ENCODE results near the gene PPME1. TPM values are rescaled to one million over a fixed set of nuclear protein-coding genes. Genes with fewer than 3 reads are reported as not detected.
A peak's percentile ranks its signal among the peaks of the same experiment; 100 is the strongest.

The PPME1 gene
- total and polyA plus RNA-seq, 2 of the 4 experiments (the other 2 are of a cell fraction), result 42.3 to 89.5 TPM

DNA sequence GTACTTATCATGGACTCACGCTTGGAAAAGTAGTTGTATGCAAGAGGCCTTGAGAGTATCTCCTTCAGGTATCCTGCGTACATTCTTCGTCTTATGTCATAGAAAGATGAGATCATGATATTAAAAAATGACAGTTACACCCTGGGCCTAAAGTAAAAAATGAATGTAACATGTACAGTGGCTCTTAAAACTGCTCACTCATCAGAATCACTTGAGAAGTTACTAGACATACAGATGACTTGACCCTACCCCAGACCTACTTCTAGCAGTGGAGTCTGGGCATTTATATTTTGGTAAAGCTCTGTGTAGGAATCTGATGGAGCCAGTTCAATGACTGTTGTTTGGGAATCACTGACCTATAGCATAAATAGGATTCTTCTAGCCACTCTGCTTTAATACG is 54.5 kb downstream of the PPME1 start:
- no TSS peak for BruUV-seq (replicated peaks)
- Histone ChIP-seq H2BK5ac (ENCODE audit: low read depth, low read length, poor library complexity, severe bottlenecking) (no peak overlapping the region), H3K9me1 (ENCODE audit: insufficient read depth, low read length) (peaks cover 3% of the 10 kb centered on the region; the same call in 1 of the 2 replicates), H4K91ac (ENCODE audit: insufficient read depth, low read depth, low read length) (no peak overlapping the region), H3K79me1 (ENCODE audit: low read depth in 1 of 2, low read length in 2 of 2) (peaks cover 3 to 12% of the 10 kb centered on the region in 2 experiments; a peak in 2 of 4 replicates), H2AK5ac (ENCODE audit: low read depth, low read length) (no peak overlapping the region), H3K4me1 (ENCODE audit: control insufficient read depth, insufficient read depth, low read length) (no peaks in the 10 kb centered on the region), H4K5ac (ENCODE audit: low read depth, low read length) (no peak overlapping the region), H3K27ac (ENCODE audit: insufficient read depth, low read length) (no peak overlapping the region), H3K9me3 (ENCODE audit: control insufficient read depth, insufficient read depth, low read length) (no peaks in the 10 kb centered on the region), H4K8ac (ENCODE audit: low read depth in 2 of 2, low read length in 2 of 2) (no peak overlapping the region), H3K27me3 (ENCODE audit: control insufficient read depth, insufficient read depth, low read length) (no peaks in the 10 kb centered on the region), H2AFZ (replicated peaks; ENCODE audit: low read length, poor library complexity) (no peak overlapping the region), H3K23ac (ENCODE audit: low read depth, low read length) (no peak overlapping the region), H3K4me3 (ENCODE audit: insufficient read depth, low read depth, low read length) (no peak overlapping the region), H3K14ac (replicated peaks; ENCODE audit: low read depth, low read length) (no peak overlapping the region), H2BK15ac (ENCODE audit: low read depth, low read length) (no peak overlapping the region), H3K18ac (ENCODE audit: low read depth, low read length) (no peak overlapping the region), H3K56ac (ENCODE audit: extremely low read depth, insufficient read depth, low read length) (no peak overlapping the region), H2BK120ac (ENCODE audit: low read depth, low read length) (no peak overlapping the region), H2BK20ac (ENCODE audit: low read depth, low read length) (no peak overlapping the region), H3K36me3 (ENCODE audit: control insufficient read depth, insufficient read depth, low read length) (peaks cover 7% of the 10 kb centered on the region), H3K4ac (ENCODE audit: low read depth, low read length) (no peak overlapping the region), H3K4me2 (ENCODE audit: low read depth, low read length) (no peak overlapping the region), H2AK9ac (replicated peaks; ENCODE audit: low read depth, low read length, poor library complexity) (no peak overlapping the region), H4K20me1 (ENCODE audit: insufficient read depth, low read length) (peaks cover 4% of the 10 kb centered on the region; the same call in 1 of the 2 replicates), H3K9ac (ENCODE audit: low read depth, low read length) (no peak overlapping the region)
- no peak for ATAC-seq (ENCODE audit: low read depth)
- in situ Hi-C loops (cut with MboI; ENCODE audit: low sequenced_read_pairs) (no loop called here), intact Hi-C loops (cut with micrococcal nuclease) (no loop called here), dilution Hi-C loops (cut with HindIII; ENCODE audit: low sequenced_read_pairs, unreplicated experiment) (no loop called here)
- ChIA-PET POLR2A (ENCODE audit: unreplicated experiment) (no interaction called here), CTCF (no interaction called here)
- no peak for DNase-seq
- 100% methylated on average over 1 of the region's 4 CpGs; no CpG with 5 or more reads in 1 of the 2 experiments for WGBS, 2 experiments (ENCODE audit: extremely low coverage in 2 of 2, insufficient read length in 1 of 2)
- peak; percentile 60; the same call in 1 of the 2 replicates for TF ChIP-seq MAFK (IDR thresholded peaks at IDR 0.05; ENCODE audit: low read depth, low read length)
- no peak for TF ChIP-seq FOS (IDR thresholded peaks at IDR 0.05; ENCODE audit: low read depth, low read length)
- TF ChIP-seq, protein P1, sequence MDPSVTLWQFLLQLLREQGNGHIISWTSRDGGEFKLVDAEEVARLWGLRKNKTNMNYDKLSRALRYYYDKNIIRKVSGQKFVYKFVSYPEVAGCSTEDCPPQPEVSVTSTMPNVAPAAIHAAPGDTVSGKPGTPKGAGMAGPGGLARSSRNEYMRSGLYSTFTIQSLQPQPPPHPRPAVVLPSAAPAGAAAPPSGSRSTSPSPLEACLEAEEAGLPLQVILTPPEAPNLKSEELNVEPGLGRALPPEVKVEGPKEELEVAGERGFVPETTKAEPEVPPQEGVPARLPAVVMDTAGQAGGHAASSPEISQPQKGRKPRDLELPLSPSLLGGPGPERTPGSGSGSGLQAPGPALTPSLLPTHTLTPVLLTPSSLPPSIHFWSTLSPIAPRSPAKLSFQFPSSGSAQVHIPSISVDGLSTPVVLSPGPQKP (IDR thresholded peaks at IDR 0.05; ENCODE audit: borderline replicate concordance, low read depth, low read length), result no peak
- no peak for TF ChIP-seq NFE2L2 (IDR thresholded peaks at IDR 0.05; ENCODE audit: low read depth, low read length)
